Measurements from ENCODE around the gene LRRC55.

The LRRC55 gene

DNA sequence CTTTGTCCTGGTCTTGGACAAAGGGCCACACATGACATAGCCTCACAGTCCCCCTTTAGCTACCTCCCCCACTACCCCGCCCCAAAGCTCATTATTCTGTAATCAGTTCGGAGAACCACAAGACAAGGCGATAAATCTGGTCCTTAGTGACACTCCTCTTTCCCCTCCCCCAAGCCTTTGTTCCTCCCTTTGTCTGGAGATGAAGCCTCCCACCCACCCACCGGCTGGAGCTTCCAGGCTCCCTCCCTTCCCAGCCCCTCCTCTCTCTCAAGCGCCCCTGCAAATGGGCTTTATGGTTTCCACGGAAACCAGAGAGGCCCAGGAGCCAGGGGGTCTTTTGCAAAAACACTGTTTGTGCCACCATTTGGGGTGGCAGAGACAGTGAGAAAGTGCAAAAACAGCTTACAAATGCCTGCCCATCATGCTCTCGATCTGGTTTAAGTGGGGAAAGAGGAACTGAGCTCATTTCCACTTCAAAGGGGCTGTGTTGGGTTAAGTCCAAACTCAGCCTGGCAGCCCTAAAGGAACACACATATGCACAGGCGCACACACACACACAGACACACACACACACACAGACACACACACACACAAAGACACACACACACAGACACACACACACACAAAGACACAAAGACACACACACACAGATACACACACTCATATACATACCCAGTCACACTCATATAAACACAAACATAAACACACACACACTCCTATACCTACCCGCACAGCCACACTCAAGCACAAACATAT lies 31.8 kb downstream of the LRRC55 start:
- no peak overlapping the region for H3K4me3 ChIP-seq (ENCODE audit: low read depth, low read length)
- TF ChIP-seq, protein P1, sequence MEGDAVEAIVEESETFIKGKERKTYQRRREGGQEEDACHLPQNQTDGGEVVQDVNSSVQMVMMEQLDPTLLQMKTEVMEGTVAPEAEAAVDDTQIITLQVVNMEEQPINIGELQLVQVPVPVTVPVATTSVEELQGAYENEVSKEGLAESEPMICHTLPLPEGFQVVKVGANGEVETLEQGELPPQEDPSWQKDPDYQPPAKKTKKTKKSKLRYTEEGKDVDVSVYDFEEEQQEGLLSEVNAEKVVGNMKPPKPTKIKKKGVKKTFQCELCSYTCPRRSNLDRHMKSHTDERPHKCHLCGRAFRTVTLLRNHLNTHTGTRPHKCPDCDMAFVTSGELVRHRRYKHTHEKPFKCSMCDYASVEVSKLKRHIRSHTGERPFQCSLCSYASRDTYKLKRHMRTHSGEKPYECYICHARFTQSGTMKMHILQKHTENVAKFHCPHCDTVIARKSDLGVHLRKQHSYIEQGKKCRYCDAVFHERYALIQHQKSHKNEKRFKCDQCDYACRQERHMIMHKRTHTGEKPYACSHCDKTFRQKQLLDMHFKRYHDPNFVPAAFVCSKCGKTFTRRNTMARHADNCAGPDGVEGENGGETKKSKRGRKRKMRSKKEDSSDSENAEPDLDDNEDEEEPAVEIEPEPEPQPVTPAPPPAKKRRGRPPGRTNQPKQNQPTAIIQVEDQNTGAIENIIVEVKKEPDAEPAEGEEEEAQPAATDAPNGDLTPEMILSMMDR (conservative IDR thresholded peaks at IDR 0.05; ENCODE audit: low read depth, low read length) = no peak
- DNase-seq (ENCODE audit: low read depth) = no peak

DNA sequence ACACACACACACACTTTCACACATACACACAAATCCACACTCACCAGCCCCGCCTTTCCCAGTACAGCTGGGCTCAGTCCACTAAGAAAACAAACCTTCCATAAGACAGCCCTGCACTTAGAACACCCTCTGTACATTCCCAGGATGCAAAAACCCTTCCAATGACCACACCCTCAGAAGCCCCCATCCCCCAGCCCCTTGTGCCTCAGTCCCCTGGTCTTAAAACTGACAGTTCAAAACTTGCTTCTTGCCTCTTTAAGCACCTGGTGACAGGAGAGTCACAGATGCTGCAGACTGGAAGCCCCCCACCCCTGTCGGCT lies 32.3 kb downstream of the LRRC55 start:
- H3K4me3 ChIP-seq (ENCODE audit: low read depth, low read length) = no peak overlapping the region
- TF ChIP-seq, protein P1 (conservative IDR thresholded peaks at IDR 0.05; ENCODE audit: low read depth, low read length) = no peak
- no peak for DNase-seq (ENCODE audit: low read depth)

DNA sequence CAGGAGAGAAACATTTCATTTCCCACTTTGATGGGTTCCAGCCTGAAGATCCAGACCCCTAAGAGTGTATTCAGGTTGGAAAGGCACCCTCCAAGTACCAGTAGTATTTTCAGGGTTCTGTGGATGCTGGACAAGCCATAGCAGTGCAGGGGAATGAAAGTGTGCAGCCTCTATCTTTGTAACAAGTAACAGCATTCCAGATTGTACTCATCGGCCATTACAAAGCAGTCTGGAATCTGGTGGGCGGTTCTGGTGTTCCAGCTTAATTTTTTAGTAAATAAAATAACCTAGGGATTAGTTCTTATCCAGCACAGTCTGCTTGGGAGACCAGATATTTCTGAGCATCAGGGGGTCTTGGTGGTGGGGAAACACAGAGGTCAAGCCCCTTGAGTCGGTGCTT lies 32.7 kb downstream of the LRRC55 start:
- DNase-seq (ENCODE audit: low read depth) = peak; percentile 77
- no peak overlapping the region for H3K4me3 ChIP-seq (ENCODE audit: low read depth, low read length)
- TF ChIP-seq, protein P1 (conservative IDR thresholded peaks at IDR 0.05; ENCODE audit: low read depth, low read length) = peak; percentile 18

DNA sequence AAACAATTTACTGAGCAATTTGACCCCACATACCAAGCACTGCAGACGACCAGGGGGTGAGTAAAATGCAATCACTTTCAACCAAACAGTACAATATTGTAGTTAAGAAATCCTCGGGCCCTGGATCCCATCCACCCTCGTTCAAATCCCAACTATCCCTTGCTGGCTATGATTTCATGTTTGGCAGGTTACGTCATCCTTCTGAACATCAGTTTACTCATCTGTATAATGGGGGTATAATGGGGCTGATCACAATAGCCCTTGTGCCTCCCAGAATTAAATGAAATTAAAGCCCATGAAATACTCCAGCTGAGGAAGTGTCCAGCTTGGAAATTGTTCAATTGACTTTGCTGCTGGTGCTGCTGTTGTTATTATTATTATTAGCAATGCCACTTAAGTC lies 34.7 kb downstream of the LRRC55 start:
- H3K4me3 ChIP-seq (ENCODE audit: low read depth, low read length) = no peak overlapping the region
- TF ChIP-seq, protein P1 (conservative IDR thresholded peaks at IDR 0.05; ENCODE audit: low read depth, low read length) = no peak
- no peak for DNase-seq (ENCODE audit: low read depth)

DNA sequence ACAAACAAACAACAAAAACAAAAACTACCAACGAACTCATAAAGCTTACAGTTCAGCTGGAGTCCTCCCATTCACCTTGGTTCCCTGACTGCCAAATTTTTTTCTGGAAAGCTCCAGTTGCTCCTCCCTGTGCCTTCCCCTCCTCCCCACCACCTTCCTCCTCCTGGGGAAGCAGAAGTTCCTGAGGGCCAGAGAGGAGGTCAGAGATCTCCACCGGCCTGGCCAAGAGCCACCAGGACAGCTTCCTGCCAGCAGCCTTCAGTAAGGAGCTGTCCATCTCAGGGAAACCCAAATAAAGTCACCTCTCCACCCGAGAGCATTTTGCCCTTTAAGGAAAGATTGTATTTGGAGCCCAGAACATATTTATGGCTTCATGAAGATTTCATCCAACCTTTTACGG lies 35.3 kb downstream of the LRRC55 start:
- H3K4me3 ChIP-seq (ENCODE audit: low read depth, low read length) = no peak overlapping the region
- TF ChIP-seq, protein P1 (conservative IDR thresholded peaks at IDR 0.05; ENCODE audit: low read depth, low read length) = no peak
- no peak for DNase-seq (ENCODE audit: low read depth)

DNA sequence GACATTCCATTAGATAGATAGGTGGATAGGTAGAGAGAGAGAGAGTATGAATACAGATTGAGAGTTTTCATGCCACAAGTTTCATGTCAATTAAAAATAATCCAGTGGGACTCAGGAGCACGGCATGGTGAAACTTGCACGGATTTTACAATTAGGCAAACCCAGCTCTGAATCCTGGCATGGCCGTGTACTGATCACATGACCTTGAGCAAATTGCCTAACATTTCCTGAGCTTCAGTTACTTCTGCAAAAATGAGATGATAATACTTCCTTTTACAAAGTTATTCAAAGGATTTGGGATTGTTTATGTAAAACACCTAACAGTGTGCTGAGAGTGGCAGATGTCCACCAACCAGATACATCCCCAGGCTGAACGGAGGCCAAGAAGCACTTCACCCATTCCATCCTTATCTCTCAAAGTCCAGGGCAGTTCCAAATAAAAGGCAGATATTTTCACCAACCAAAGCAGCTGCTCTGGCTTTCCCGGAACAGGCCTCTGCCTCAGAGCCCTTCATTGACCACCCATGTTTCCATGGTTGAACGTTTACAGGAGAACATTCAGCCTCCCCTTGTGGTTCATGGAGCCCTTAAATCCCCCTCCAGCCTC lies 37.4 kb downstream of the LRRC55 start:
- TF ChIP-seq, protein P1 (conservative IDR thresholded peaks at IDR 0.05; ENCODE audit: low read depth, low read length) = no peak
- no peak overlapping the region for H3K4me3 ChIP-seq (ENCODE audit: low read depth, low read length)
- peak; percentile 14 for DNase-seq (ENCODE audit: low read depth)

DNA sequence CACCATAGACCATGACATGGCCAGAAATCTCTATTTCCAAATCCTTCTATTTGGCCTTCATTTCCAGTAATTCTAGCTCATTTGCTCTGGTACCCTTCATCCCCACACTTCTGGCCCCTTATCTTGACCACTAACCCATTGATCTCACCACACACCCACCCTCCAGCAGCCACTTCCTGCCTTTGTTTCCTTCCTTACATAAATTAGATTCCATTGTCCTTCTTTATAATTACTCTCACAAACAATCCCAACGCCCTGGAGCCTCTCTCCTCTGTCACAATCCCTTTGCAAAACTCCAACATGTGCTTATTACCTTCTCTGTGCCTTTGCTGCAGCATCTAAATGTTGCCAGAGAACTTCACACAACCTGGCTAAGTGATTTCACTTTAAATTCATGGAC lies 40.5 kb downstream of the LRRC55 start:
- TF ChIP-seq, protein P1 (conservative IDR thresholded peaks at IDR 0.05; ENCODE audit: low read depth, low read length) = no peak
- no peak for DNase-seq (ENCODE audit: low read depth)
- no peak overlapping the region for H3K4me3 ChIP-seq (ENCODE audit: low read depth, low read length)

Data from choroid plexus epithelial cell (primary cell).